Large intestine (tissue), 3 donors: ENCODE measurements around the gene INVS. TPM values are rescaled to one million over a fixed set of nuclear protein-coding genes. Genes with fewer than 3 reads are reported as not detected.
"Not testable (repeated sequence)": the region's sequence is repeated elsewhere in the genome, so short reads cannot be mapped to it uniquely, and the experiment has no call there.

Experiments used
- DNase-seq, 2 donors: peaks; one replicate each; pipeline versions ENCODE4 v3.0.0 to v3.0.0-alpha.2; 2013
- H3K27ac ChIP-seq: one replicate; pipeline ENCODE4 v1.5.1; 2013; ENCODE audit warnings: low read length
- H3K27me3 ChIP-seq: 2 replicates; pipeline ENCODE4 v1.6.1; 2013; ENCODE audit warnings: low read length; ENCODE audit not compliant: control insufficient read depth, insufficient read depth
- H3K36me3 ChIP-seq: 2 replicates; pipeline ENCODE4 v1.6.1; 2013; ENCODE audit warnings: low read length; ENCODE audit not compliant: control insufficient read depth, insufficient read depth
- H3K4me1 ChIP-seq: one replicate; pipeline ENCODE4 v1.6.1; 2013; ENCODE audit warnings: low read length; ENCODE audit not compliant: control insufficient read depth, insufficient read depth
- H3K4me3 ChIP-seq: one replicate; pipeline ENCODE4 v1.5.1; 2013; ENCODE audit warnings: low read length
- H3K9me3 ChIP-seq: one replicate; pipeline ENCODE4 v1.6.1; 2013; ENCODE audit warnings: mild to moderate bottlenecking, low read depth, low read length, moderate library complexity; ENCODE audit not compliant: control insufficient read depth
- WGBS: methylation state at CpG from one replicate; pipeline ENCODE4 v1.1.5; 2013; ENCODE audit warnings: low lambda C conversion rate; ENCODE audit not compliant: insufficient coverage; 5-methylcytosine and 5-hydroxymethylcytosine counted together
- polyA plus RNA-seq: library from polyadenylated mRNA; unstranded; fragments of 120-200 nt; gene quantifications from one replicate; pipeline ENCODE4 v1.2.1, GENCODE V29; 2013

INVS gene
- polyA plus RNA-seq, 1 donor: 15.8 TPM

- Histone ChIP-seq H3K9me3 (no peaks in the 10 kb centered on the region), H3K36me3 (peaks cover 15% of the 10 kb centered on the region), H3K4me1 (no peaks in the 10 kb centered on the region), H3K27ac (no peak overlapping the region), H3K27me3 (no peaks in the 10 kb centered on the region), H3K4me3 (no peak overlapping the region)
- no peak for DNase-seq
- 100% methylated on average over 1 of the region's 3 CpGs for WGBS
These were observed 130.5 kb downstream of the INVS start for GRCh38 chr9:100229561-100229960.

GRCh38 chr9:100236986-100237385 is 137.9 kb downstream of the INVS start:
- no CpG with 5 or more reads among the region's 7 CpGs for WGBS
- H3K9me3 ChIP-seq, H3K4me1 ChIP-seq, H3K36me3 ChIP-seq, H3K27me3 ChIP-seq, DNase-seq, H3K27ac ChIP-seq, H3K4me3 ChIP-seq: not testable (repeated sequence)

DNA sequence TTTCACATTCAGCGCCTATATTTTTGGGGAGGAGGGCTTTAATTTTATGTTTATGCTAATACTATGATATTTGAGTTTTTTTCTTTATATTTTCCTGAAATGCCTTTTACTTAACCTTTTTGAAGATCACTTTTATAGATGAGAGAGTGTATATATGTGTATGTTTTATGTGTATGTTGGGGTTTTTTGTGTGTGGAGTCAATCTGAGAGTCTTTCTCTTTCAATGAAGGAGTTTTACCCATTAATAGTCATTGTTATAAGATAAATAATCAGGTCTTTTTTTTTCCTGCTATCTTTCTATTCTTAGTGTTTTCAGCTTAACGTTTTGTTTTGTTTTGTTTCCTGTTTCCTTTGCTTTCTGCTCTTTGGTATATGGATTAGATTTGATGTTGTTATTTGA is 141.5 kb downstream of the INVS start:
- Histone ChIP-seq H3K4me1 (no peaks in the 10 kb centered on the region), H3K27me3 (no peaks in the 10 kb centered on the region), H3K27ac (no peak overlapping the region), H3K4me3 (no peak overlapping the region), H3K9me3 (no peaks in the 10 kb centered on the region), H3K36me3 (peaks cover 5% of the 10 kb centered on the region)
- no peak for DNase-seq
- 100% methylated on average over 1 of the region's 2 CpGs for WGBS

DNA sequence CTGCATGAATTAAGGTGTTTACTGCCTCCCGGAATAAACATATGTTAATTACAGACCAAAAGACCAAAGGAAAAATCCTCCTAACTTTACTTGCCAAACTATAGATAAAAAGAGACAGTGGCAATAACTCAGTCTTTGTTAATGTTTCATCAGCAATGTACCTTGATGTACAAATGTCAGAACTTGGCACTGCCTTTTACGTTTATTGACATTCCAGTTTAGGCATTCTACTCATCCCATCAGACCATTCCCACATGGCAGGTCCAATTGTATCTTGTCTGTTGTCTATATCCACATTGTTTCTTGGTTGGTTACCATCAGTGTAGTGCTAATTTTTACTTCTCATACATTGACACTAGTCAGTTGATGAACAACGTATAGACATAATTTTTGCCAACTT is 168.2 kb downstream of the INVS start:
- no peaks in the 10 kb centered on the region for H3K4me1 ChIP-seq
- DNase-seq: no peak
- peaks cover 10% of the 10 kb centered on the region for H3K36me3 ChIP-seq
- no peak overlapping the region for H3K4me3 ChIP-seq
- 100% methylated on average over 1 of the region's 3 CpGs for WGBS
- H3K27me3 ChIP-seq: no peaks in the 10 kb centered on the region
- H3K27ac ChIP-seq: no peak overlapping the region
- no peaks in the 10 kb centered on the region for H3K9me3 ChIP-seq

DNA sequence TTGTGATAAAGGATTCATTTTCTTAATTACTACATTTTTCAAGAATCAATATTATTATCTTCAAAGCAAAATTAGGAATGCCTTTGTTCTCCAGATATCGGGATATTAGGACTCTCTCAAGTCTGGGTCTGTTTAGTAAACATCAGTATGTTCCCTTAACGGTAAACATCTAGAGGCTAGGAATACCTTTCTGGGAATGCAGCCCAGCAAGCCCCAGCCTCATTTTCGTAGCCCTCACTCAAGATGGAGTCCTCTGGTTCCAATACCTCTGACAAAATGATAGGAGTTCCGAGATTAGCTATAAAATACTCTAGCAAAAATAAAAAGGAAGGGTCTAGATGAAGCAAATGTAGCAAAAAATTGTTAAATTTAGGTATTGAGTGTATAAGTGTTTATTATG is 169.2 kb downstream of the INVS start:
- Histone ChIP-seq H3K27ac (no peak overlapping the region), H3K36me3 (peaks cover 17% of the 10 kb centered on the region), H3K4me1 (no peaks in the 10 kb centered on the region), H3K9me3 (no peaks in the 10 kb centered on the region), H3K27me3 (no peaks in the 10 kb centered on the region), H3K4me3 (no peak overlapping the region)
- DNase-seq: no peak
- 100% methylated on average over 2 of the region's 4 CpGs for WGBS

DNA sequence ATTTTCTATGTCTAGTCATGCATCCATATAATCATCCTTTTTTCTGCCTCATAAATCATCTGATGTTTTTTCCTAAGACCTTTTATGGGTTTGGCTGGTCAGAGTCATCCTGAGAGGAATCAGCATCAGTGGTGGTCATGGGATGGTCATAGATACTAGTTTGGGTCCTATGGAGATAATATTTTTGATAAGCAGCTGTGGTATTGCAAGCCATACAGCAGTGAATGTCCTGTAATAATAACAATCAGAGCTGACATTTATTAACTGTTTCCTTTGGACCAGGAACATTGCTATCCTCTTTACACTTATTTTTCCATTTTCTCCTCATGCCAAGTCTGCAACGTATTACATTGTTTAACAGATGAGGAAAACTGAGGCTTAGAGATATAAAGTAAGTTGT is 170.6 kb downstream of the INVS start:
- WGBS: 86% methylated on average over 1 of the region's 1 CpG
- no peaks in the 10 kb centered on the region for H3K9me3 ChIP-seq
- DNase-seq: no peak
- H3K27me3 ChIP-seq: no peaks in the 10 kb centered on the region
- H3K4me3 ChIP-seq: no peak overlapping the region
- peaks cover 14% of the 10 kb centered on the region for H3K36me3 ChIP-seq
- H3K27ac ChIP-seq: no peak overlapping the region
- no peaks in the 10 kb centered on the region for H3K4me1 ChIP-seq

GRCh38 chr9:100277166-100277979 is 178.3 kb downstream of the INVS start:
- Histone ChIP-seq H3K9me3 (no peaks in the 10 kb centered on the region), H3K27me3 (no peaks in the 10 kb centered on the region), H3K36me3 (peaks cover 23% of the 10 kb centered on the region), H3K27ac (no peak overlapping the region), H3K4me3 (no peak overlapping the region), H3K4me1 (no peaks in the 10 kb centered on the region)
- no peak for DNase-seq
- WGBS: 60% methylated on average over 1 of the region's 5 CpGs

DNA sequence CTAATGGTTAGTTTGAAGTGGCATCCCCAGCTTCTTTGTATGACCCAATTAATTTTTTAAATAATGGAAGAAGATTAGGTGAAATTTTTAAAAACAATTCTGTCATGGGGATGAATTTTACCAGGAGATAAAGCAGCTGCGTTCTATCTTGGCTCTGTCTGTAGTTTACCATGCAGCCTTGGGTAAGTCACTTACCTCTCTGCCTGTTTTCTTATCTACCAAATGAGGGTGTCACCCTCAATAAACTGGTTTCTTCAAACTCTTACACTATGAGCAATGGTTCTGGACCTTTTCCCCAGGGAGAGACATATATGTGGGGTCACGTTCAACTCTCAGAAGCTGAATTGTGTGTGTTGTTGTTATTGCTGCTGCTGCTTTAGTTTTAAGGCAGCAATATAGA is 182.0 kb downstream of the INVS start:
- H3K27me3 ChIP-seq: no peaks in the 10 kb centered on the region
- no peak for DNase-seq
- peaks cover 40% of the 10 kb centered on the region for H3K36me3 ChIP-seq
- H3K4me1 ChIP-seq: no peaks in the 10 kb centered on the region
- no peak overlapping the region for H3K27ac ChIP-seq
- WGBS: no CpG with 5 or more reads among the region's 2 CpGs
- H3K9me3 ChIP-seq: peaks cover 8% of the 10 kb centered on the region
- no peak overlapping the region for H3K4me3 ChIP-seq

GRCh38 chr9:100281676-100282387 is 182.8 kb downstream of the INVS start:
- Histone ChIP-seq H3K4me3 (no peak overlapping the region), H3K27me3 (no peaks in the 10 kb centered on the region), H3K36me3 (peaks cover 47% of the 10 kb centered on the region), H3K9me3 (peaks cover 8% of the 10 kb centered on the region), H3K27ac (no peak overlapping the region), H3K4me1 (no peaks in the 10 kb centered on the region)
- no CpG with 5 or more reads among the region's 7 CpGs for WGBS
- DNase-seq: no peak

- Histone ChIP-seq H3K4me3 (no peak overlapping the region), H3K36me3 (peaks cover 49% of the 10 kb centered on the region), H3K4me1 (no peaks in the 10 kb centered on the region), H3K27ac (no peak overlapping the region), H3K27me3 (no peaks in the 10 kb centered on the region), H3K9me3 (peaks cover 8% of the 10 kb centered on the region)
- no peak for DNase-seq
- 100% methylated on average over 1 of the region's 4 CpGs for WGBS
These were observed 183.3 kb downstream of the INVS start for GRCh38 chr9:100282388-100282719.

GRCh38 chr9:100284247-100284646 is 185.2 kb downstream of the INVS start:
- H3K36me3 ChIP-seq: peaks cover 51% of the 10 kb centered on the region
- no peak overlapping the region for H3K4me3 ChIP-seq
- 80% methylated on average over 2 of the region's 7 CpGs for WGBS
- DNase-seq: no peak
- H3K9me3 ChIP-seq: peaks cover 8% of the 10 kb centered on the region
- H3K4me1 ChIP-seq: no peaks in the 10 kb centered on the region
- H3K27me3 ChIP-seq: no peaks in the 10 kb centered on the region
- no peak overlapping the region for H3K27ac ChIP-seq
